Uterus (tissue), 4 donors: ENCODE results near the gene PLCL1. TPM values are rescaled to one million over a fixed set of nuclear protein-coding genes. Genes with fewer than 3 reads are reported as not detected.

ENCODE experiments used
- DNase-seq, 2 donors: peaks; one replicate each; pipeline ENCODE4 v3.0.0-alpha.2; 2019 to 2020
- H3K27ac ChIP-seq, 2 donors: fragments of 200-600 bp; sonication (generic); 1 replicate in 1 of 2; 2 replicates in 1 of 2; pipeline ENCODE4 v1.5.1; 2016 to 2018
- H3K27me3 ChIP-seq, 2 donors: fragments of 200-600 bp; sonication (generic); one replicate each; pipeline ENCODE4 v1.5.1; 2018 to 2019; ENCODE audit warnings: control low read depth in 1 of 2
- H3K36me3 ChIP-seq, 2 donors: fragments of 200-600 bp; sonication (generic); one replicate each; pipeline ENCODE4 v1.5.1; 2019; ENCODE audit warnings: control low read depth in 1 of 2
- H3K4me1 ChIP-seq, 2 donors: fragments of 200-600 bp; sonication (generic); one replicate each; pipeline ENCODE4 v1.5.1; 2018 to 2019; ENCODE audit warnings: control low read depth in 1 of 2
- H3K4me3 ChIP-seq, 2 donors: fragments of 200-600 bp; sonication (generic); 1 replicate in 1 of 2; 2 replicates in 1 of 2; pipeline ENCODE4 v1.5.1; 2018 to 2019; ENCODE audit warnings: mild to moderate bottlenecking in 1 of 2
- H3K9me3 ChIP-seq, 2 donors: fragments of 200-600 bp; sonication (generic); one replicate each; pipeline ENCODE4 v1.5.1; 2019; ENCODE audit warnings: control low read depth in 1 of 2
- POLR2A ChIP-seq, 2 donors: fragments of 450-650 bp; IDR thresholded peaks; one replicate each; pipeline ENCODE4 v1.6.1; 2016; ENCODE audit warnings: antibody characterized with exemption in 2 of 2, mild to moderate bottlenecking in 1 of 2, moderate library complexity in 1 of 2
- intact Hi-C: fragments of 100-400 bp; cut with DNase I; formaldehyde crosslinking; loops from one replicate; pipeline ENCODE4 v1.15.1; 2023; ENCODE audit warnings: low total_unique reads
- total RNA-seq, 4 donors: library from RNA; depleted of rRNA in 3 of 4; stranded (reverse); fragments of >200 nt in 3 of 4; gene quantifications; one replicate each; pipeline versions ENCODE4 v1.1.0 to v1.2.4, GENCODE V29; 2014 to 2023
- TF ChIP-seq, protein P1 (sequence below), 4 experiments: fragments of 200-600 bp in 2 of 4; fragments of 450-650 bp in 2 of 4; sonication (generic) in 2 of 4; IDR thresholded peaks; one replicate each; pipeline ENCODE4 v1.5.1; 2016 to 2019; ENCODE audit warnings: antibody characterized with exemption in 4 of 4, mild to moderate bottlenecking in 2 of 4, moderate library complexity in 1 of 4
- donor health status: DM: yes; HTN: yes; CAD: no.

Gene PLCL1
- total RNA-seq, 4 donors from 2014 or later, result 7.3 to 32.5 (median 15.0) TPM

DNA sequence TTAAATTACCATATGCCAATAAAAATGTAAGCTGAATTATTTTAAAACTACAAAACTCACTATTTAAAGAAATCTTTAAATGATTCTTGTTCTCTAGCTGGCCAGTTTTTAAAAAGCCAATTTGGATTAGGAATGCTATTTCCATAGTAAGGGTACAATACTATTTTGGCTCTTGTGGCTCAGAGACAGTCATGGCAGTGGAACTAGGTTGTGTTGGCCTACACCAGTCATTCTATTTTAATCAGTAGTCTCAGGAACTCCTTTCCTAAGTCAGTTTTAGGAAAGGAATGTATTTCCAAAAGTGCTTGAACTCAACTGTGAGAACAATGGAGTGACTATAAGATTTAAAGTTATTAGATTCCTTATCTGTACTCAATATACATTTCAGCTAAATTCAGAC lies 25.1 kb upstream of the PLCL1 start:
- Histone ChIP-seq H3K4me1 (no peaks in the 10 kb centered on the region), H3K36me3 (no peaks in the 10 kb centered on the region), H3K27ac (no peak overlapping the region), H3K27me3 (no peaks in the 10 kb centered on the region), H3K9me3 (no peaks in the 10 kb centered on the region), H3K4me3 (no peak overlapping the region)
- intact Hi-C loops, result no loop called here
- TF ChIP-seq, protein P1, sequence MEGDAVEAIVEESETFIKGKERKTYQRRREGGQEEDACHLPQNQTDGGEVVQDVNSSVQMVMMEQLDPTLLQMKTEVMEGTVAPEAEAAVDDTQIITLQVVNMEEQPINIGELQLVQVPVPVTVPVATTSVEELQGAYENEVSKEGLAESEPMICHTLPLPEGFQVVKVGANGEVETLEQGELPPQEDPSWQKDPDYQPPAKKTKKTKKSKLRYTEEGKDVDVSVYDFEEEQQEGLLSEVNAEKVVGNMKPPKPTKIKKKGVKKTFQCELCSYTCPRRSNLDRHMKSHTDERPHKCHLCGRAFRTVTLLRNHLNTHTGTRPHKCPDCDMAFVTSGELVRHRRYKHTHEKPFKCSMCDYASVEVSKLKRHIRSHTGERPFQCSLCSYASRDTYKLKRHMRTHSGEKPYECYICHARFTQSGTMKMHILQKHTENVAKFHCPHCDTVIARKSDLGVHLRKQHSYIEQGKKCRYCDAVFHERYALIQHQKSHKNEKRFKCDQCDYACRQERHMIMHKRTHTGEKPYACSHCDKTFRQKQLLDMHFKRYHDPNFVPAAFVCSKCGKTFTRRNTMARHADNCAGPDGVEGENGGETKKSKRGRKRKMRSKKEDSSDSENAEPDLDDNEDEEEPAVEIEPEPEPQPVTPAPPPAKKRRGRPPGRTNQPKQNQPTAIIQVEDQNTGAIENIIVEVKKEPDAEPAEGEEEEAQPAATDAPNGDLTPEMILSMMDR (IDR thresholded peaks at IDR 0.05), result no peak
- no peak for DNase-seq

DNA sequence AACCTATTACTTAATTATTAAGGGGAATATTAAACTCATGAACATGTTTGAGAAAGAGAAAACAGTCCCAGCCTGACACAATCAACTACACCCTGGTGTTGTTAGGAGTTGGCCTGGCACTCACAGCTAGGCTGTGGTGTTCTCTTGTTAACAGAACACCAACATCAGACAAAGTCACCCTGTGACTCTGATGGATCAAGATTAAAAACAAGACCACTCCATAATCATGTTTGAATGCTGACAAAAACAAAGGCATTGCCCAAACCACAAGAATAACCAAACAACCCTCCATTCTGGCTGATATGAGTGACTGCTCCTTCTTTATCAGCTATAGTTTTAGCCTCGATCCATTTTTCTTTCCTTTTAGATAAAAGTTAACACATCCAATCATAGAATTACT lies 22.3 kb upstream of the PLCL1 start:
- peaks cover 7 to 8% of the 10 kb centered on the region in 2 donors for H3K27me3 ChIP-seq
- no peak overlapping the region for H3K4me3 ChIP-seq
- no peaks in the 10 kb centered on the region for H3K36me3 ChIP-seq
- peaks cover 0 to 10% of the 10 kb centered on the region in 2 donors for H3K4me1 ChIP-seq
- intact Hi-C loops, result no loop called here
- no peak overlapping the region for H3K27ac ChIP-seq
- TF ChIP-seq, protein P1 (IDR thresholded peaks at IDR 0.05), result no peak
- no peak for TF ChIP-seq POLR2A (IDR thresholded peaks at IDR 0.05)
- H3K9me3 ChIP-seq, result no peaks in the 10 kb centered on the region
- DNase-seq, result no peak

DNA sequence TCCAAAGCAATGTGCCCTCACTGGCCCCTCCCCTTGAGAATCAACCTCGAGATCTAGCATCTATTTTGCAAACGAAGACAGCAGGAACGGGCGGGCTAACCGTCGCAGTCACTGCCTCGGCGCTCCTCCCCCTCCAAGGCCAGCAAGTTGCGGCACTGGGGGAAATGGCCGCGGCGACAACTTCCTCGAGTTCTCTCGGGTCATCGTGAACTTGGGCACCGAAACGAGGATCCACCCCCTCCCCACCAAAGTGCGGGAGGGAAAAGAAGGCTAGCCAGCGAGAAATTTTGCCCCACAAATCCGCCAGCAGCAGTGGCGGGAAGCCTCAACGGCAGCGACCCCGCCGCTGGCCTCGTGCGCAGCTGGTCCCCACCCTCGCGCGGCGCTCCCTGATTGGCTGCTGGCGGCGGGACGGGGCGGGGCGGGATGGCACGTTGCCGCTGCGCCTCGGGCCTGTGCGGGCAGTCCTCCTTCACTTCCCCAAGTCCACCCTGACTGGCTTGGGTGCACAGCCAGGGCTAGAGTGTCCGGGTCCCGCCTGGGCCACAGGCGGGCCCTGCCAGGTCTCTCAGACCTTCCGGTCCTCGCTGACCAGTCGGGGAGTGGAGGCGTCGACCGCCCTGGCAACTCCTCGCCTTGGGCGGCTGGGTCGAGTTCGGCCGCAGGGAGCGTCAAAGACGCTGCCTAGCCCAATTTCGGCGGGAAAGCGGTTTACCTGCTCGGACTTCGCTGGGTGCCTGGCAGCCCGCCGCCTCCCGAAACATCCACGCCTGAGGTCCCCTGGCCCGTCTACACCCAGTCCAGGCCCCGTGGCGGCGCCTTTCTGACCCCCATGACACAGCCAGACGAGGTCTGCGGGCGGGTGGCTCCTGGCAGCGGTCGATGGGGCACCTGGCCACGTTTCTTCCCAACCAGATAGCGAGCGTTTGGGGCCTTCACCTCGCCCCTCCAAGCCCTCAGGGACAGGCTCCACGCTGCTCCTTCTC lies 19.1 kb upstream of the PLCL1 start, which contains the start of gene BOLL:
BOLL (minus strand) TSS at position 364 of the 986 bp plus-strand sequence. CDS start 3,469 bp downstream, outside the sequence.
- no peak for DNase-seq
- peaks cover 9 to 10% of the 10 kb centered on the region in 2 donors for H3K27me3 ChIP-seq
- no peak within 1 kb of the TSS for H3K27ac ChIP-seq
- intact Hi-C loops, result no loop called here
- H3K4me1 ChIP-seq, result peaks cover 0 to 10% of the 10 kb centered on the region in 2 donors
- H3K9me3 ChIP-seq, result no peaks in the 10 kb centered on the region
- TF ChIP-seq POLR2A (IDR thresholded peaks at IDR 0.05), result no peak
- peak within 1 kb of the TSS in 1 of 2 donors; percentile 11 for H3K4me3 ChIP-seq
- H3K36me3 ChIP-seq, result no peaks in the 10 kb centered on the region

DNA sequence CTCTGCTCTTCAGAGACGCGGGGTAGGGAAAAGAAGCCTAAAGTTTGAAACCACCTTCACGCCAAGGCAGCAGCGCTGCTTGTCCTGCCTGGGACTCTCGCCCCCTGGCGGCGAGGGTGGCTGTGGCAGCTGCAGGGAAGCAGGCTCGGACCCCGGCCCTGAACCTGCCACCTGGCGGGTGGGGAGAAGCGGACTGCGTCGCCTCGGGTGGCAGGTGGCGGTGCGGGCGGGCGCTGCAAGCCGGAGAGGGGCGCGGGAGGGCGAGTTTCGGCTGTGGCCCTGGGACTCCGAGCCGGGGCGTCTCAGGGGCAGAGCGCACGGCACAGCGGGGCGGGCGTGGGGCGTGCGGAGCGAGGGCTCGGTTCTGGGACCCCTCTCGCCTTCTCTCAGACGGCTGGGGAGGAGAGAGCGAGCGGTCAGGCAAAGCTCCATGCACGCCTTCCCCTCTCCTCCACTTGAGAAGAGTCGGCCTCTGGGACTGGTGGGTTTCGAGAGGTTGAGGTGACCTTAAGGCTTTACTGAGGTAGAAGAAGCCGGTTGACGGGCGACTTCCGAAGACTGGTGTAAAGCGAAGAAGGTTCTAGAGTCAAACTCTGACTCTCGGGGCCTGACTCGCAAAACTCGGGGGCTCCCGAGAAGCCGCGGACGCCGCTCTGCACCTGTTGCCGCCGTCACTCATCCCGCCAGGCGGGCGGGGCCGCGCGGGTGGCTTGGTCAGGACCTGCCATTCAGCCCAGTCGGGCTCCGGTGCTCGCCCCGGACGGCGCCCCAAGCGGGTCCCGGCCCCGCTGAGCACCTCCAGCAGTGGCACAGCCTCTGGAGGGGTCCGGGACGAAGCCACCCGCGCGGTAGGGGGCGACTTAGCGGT lies 18.1 kb upstream of the PLCL1 start:
- TF ChIP-seq POLR2A (IDR thresholded peaks at IDR 0.05), result no peak
- TF ChIP-seq, protein P1 (IDR thresholded peaks at IDR 0.05), result peak in 1 of 4 experiments; percentile 10
- intact Hi-C loops, result no loop called here
- no peak for DNase-seq

DNA sequence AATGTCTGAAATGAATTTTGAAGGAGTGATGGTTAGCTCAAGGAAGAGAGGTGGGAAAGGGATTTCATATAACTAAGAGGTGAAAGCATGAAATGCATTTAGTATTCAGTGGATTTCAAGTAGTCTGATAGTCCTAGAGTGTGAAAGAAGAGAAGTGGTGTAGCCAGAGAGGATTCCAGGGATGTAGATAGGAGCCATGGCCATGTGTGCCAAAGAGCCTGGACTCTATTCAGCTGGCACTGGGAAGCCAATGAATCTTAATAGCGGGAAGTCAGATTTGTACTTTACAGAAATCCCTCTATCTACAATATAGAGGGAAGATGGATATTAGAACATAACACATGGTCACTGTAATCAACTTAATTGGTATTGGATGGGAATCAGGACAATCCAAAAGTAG lies 10.9 kb upstream of the PLCL1 start:
- Histone ChIP-seq H3K36me3 (no peaks in the 10 kb centered on the region), H3K27me3 (no peaks in the 10 kb centered on the region), H3K27ac (no peak overlapping the region), H3K4me1 (no peaks in the 10 kb centered on the region), H3K4me3 (no peak overlapping the region), H3K9me3 (no peaks in the 10 kb centered on the region)
- TF ChIP-seq, protein P1 (IDR thresholded peaks at IDR 0.05), result no peak
- TF ChIP-seq POLR2A (IDR thresholded peaks at IDR 0.05), result no peak
- intact Hi-C loops, result no loop called here
- DNase-seq, result no peak

More for the DNA sequence above, 18.1 kb upstream of the PLCL1 start:
- Histone ChIP-seq H3K27me3 (peaks cover 9 to 10% of the 10 kb centered on the region in 2 donors), H3K27ac (no peak overlapping the region), H3K4me3 (peak overlapping the region in 1 of 2 donors; percentile 11), H3K9me3 (no peaks in the 10 kb centered on the region), H3K4me1 (peaks cover 0 to 10% of the 10 kb centered on the region in 2 donors), H3K36me3 (no peaks in the 10 kb centered on the region)
